Esophagus muscularis mucosa (tissue), 4 donors: ENCODE results near the gene FOXJ1. TPM values are rescaled to one million over a fixed set of nuclear protein-coding genes. Genes with fewer than 3 reads are reported as not detected.

ENCODE experiments used
- DNase-seq: peaks from one replicate; pipeline ENCODE4 v3.0.0-alpha.2; 2017; ENCODE audit errors: extremely low spot score
- H3K27ac ChIP-seq, 4 donors: fragments of 200-600 bp; sonication (generic); replicated peaks in 1 of 4; 1 replicate in 3 of 4; 2 replicates in 1 of 4; pipeline ENCODE4 v1.5.1; 2016 to 2019; ENCODE audit warnings: mild to moderate bottlenecking in 1 of 4
- H3K27me3 ChIP-seq, 4 donors: fragments of 200-600 bp; sonication (generic); one replicate each; pipeline versions ENCODE4 v1.5.1 to v1.6.0; 2016 to 2019
- H3K36me3 ChIP-seq, 4 donors: fragments of 200-600 bp; sonication (generic); one replicate each; pipeline ENCODE4 v1.5.1; 2016 to 2019
- H3K4me1 ChIP-seq, 4 donors: fragments of 200-600 bp; sonication (generic); one replicate each; pipeline ENCODE4 v1.5.1; 2016 to 2019
- H3K4me3 ChIP-seq, 4 donors: fragments of 200-600 bp; sonication (generic); 1 replicate in 2 of 4; 2 replicates in 2 of 4; pipeline ENCODE4 v1.5.1; 2016 to 2019; ENCODE audit warnings: mild to moderate bottlenecking in 4 of 4, moderate library complexity in 1 of 4
- H3K9me3 ChIP-seq, 4 donors: fragments of 200-600 bp; sonication (generic); 1 replicate in 3 of 4; 2 replicates in 1 of 4; pipeline ENCODE4 v1.5.1; 2016 to 2019
- CTCF ChIP-seq, 3 experiments: fragments of 200-600 bp in 2 of 3; fragments of 450-650 bp in 1 of 3; sonication (generic) in 2 of 3; IDR thresholded peaks; one replicate each; pipeline ENCODE4 v1.5.1; 2017 to 2019; ENCODE audit warnings: antibody characterized with exemption in 3 of 3, mild to moderate bottlenecking in 2 of 3, moderate library complexity in 1 of 3
- EP300 ChIP-seq: sonication (generic); formaldehyde crosslinking; IDR thresholded peaks from one replicate; pipeline ENCODE4 v1.6.1; 2017; ENCODE audit warnings: antibody characterized with exemption
- POLR2A ChIP-seq: fragments of 450-650 bp; IDR thresholded peaks from one replicate; pipeline ENCODE4 v1.6.1; 2017; ENCODE audit warnings: antibody characterized with exemption, moderate library complexity, mild to moderate bottlenecking, low read depth
- POLR2AphosphoS5 ChIP-seq, 2 donors: sonication (generic); formaldehyde crosslinking; IDR thresholded peaks; one replicate each; pipeline ENCODE4 v1.6.1; 2017; ENCODE audit warnings: antibody characterized with exemption in 2 of 2
- WGBS: methylation state at CpG from one replicate; pipeline ENCODE4 v1.1.5; 2018; 5-methylcytosine and 5-hydroxymethylcytosine counted together
- intact Hi-C: fragments of 100-400 bp; cut with DNase I; formaldehyde crosslinking; loops from one replicate; pipeline ENCODE4 v1.15.1; 2023
- total RNA-seq, 4 donors: library from RNA; depleted of rRNA; stranded (reverse); fragments of >200 nt; gene quantifications; one replicate each; pipeline versions ENCODE4 v1.1.0 to v1.2.1, GENCODE V29; 2016

FOXJ1 gene
- total RNA-seq, 4 donors from 2014 or later = 0.32 TPM; not detected in 3

- H3K4me1 ChIP-seq = no peaks in the 10 kb centered on the region
- WGBS = 88% methylated on average over 7 of the region's 7 CpGs
Observed at GRCh38 chr17:76115138-76115754, 25.8 kb downstream of the FOXJ1 start.

GRCh38 chr17:76111956-76112355, 29.1 kb downstream of the FOXJ1 start:
- intact Hi-C loops = no loop called here
- no peaks in the 10 kb centered on the region for H3K4me1 ChIP-seq
- no peaks in the 10 kb centered on the region for H3K9me3 ChIP-seq
- no peaks in the 10 kb centered on the region for H3K27me3 ChIP-seq
- 80% methylated on average over 2 of the region's 2 CpGs for WGBS
- no peak overlapping the region for H3K27ac ChIP-seq
- TF ChIP-seq CTCF (IDR thresholded peaks at IDR 0.05) (no peak), POLR2AphosphoS5 (IDR thresholded peaks at IDR 0.05) (no peak), EP300 (no peak)
- no peaks in the 10 kb centered on the region for H3K36me3 ChIP-seq
- no peak for DNase-seq
- H3K4me3 ChIP-seq = no peak overlapping the region

More at GRCh38 chr17:76115138-76115754, 25.8 kb downstream of the FOXJ1 start:
- TF ChIP-seq POLR2AphosphoS5 (IDR thresholded peaks at IDR 0.05) (no peak), CTCF (IDR thresholded peaks at IDR 0.05) (no peak), POLR2A (no peak), EP300 (no peak)
- Histone ChIP-seq H3K27ac (no peak overlapping the region), H3K36me3 (no peaks in the 10 kb centered on the region), H3K9me3 (no peaks in the 10 kb centered on the region), H3K4me3 (no peak overlapping the region), H3K27me3 (no peaks in the 10 kb centered on the region)
- intact Hi-C loops = no loop called here
- no peak for DNase-seq

GRCh38 chr17:76107509-76107908, 33.5 kb downstream of the FOXJ1 start:
- H3K27me3 ChIP-seq = no peaks in the 10 kb centered on the region
- no peaks in the 10 kb centered on the region for H3K36me3 ChIP-seq
- H3K4me3 ChIP-seq = no peak overlapping the region
- peaks cover 13 to 16% (median 14%) of the 10 kb centered on the region in 4 donors for H3K4me1 ChIP-seq
- H3K27ac ChIP-seq = no peak overlapping the region
- no peak for DNase-seq
- no peaks in the 10 kb centered on the region for H3K9me3 ChIP-seq
- intact Hi-C loops = no loop called here
- 82% methylated on average over 6 of the region's 6 CpGs for WGBS
- TF ChIP-seq CTCF (IDR thresholded peaks at IDR 0.05) = no peak
- no peak for TF ChIP-seq EP300
- TF ChIP-seq POLR2AphosphoS5 (IDR thresholded peaks at IDR 0.05) = no peak
- TF ChIP-seq POLR2A = no peak

GRCh38 chr17:76106703-76107102, 34.3 kb downstream of the FOXJ1 start:
- DNase-seq = no peak
- TF ChIP-seq CTCF (IDR thresholded peaks at IDR 0.05) (no peak), POLR2AphosphoS5 (IDR thresholded peaks at IDR 0.05) (no peak), EP300 (no peak), POLR2A (no peak)
- Histone ChIP-seq H3K27ac (no peak overlapping the region), H3K4me3 (no peak overlapping the region), H3K36me3 (peaks cover 0 to 7% (median 3%) of the 10 kb centered on the region in 4 donors), H3K9me3 (no peaks in the 10 kb centered on the region), H3K27me3 (no peaks in the 10 kb centered on the region), H3K4me1 (peaks cover 18 to 24% (median 22%) of the 10 kb centered on the region in 4 donors)
- intact Hi-C loops = no loop called here
- 60% methylated on average over 3 of the region's 3 CpGs for WGBS

GRCh38 chr17:76104896-76105231, 36.2 kb downstream of the FOXJ1 start:
- H3K36me3 ChIP-seq = peaks cover 14 to 25% (median 22%) of the 10 kb centered on the region in 4 donors
- no peaks in the 10 kb centered on the region for H3K9me3 ChIP-seq
- H3K27ac ChIP-seq = no peak overlapping the region
- H3K4me3 ChIP-seq = no peak overlapping the region
- DNase-seq = no peak
- intact Hi-C loops = no loop called here
- H3K27me3 ChIP-seq = no peaks in the 10 kb centered on the region
- WGBS = 79% methylated on average over 4 of the region's 5 CpGs
- no peak for TF ChIP-seq POLR2AphosphoS5 (IDR thresholded peaks at IDR 0.05)
- no peak for TF ChIP-seq POLR2A
- peaks cover 18 to 31% (median 24%) of the 10 kb centered on the region in 4 donors for H3K4me1 ChIP-seq
